ENCODE measurements around the gene LRP6. TPM values are rescaled to one million over a fixed set of nuclear protein-coding genes. Genes with fewer than 3 reads are reported as not detected.

Gene LRP6
- total and polyA plus RNA-seq, 2 experiments from 2014 or later, result 17.5 to 42.4 TPM

- Histone ChIP-seq H3K4me2 (peak overlapping the region; percentile 70), H3K4me1 (ENCODE audit: insufficient read depth) (peaks cover 12% of the 10 kb centered on the region), H3K79me2 (peaks cover 8% of the 10 kb centered on the region), H3K36me3 (replicated peaks; ENCODE audit: insufficient read depth, low read depth) (no peaks in the 10 kb centered on the region), H3K27ac (peak overlapping the region; percentile 95), H3K27me3 (no peaks in the 10 kb centered on the region), H3K9me2 (replicated peaks; ENCODE audit: insufficient read depth) (no peaks in the 10 kb centered on the region), H3K4me3 (peak overlapping the region; percentile 5), H2AFZ (no peak overlapping the region), H4K20me1 (ENCODE audit: insufficient read depth, poor library complexity, severe bottlenecking) (no peaks in the 10 kb centered on the region), H3K9me3 (ENCODE audit: low read depth) (no peaks in the 10 kb centered on the region)
- WGBS (ENCODE audit: low lambda C conversion rate, missing lambda C conversion rate), result 60% methylated on average over 21 of the region's 21 CpGs
- TF ChIP-seq EZH2 (IDR thresholded peaks at IDR 0.05; ENCODE audit: borderline replicate concordance), result no peak
- peak; percentile 65 for DNase-seq (ENCODE audit: low spot score)
Measured at GRCh38 chr12:12072064-12072760, 194.6 kb downstream of the LRP6 start.

GRCh38 chr12:12070674-12071656, 195.9 kb downstream of the LRP6 start, which contains the start of gene BCL2L14:
Gene BCL2L14 (plus strand): TSS chr12:12070939. CDS start chr12:12079306, 8,367 bp downstream.
- Histone ChIP-seq H3K4me3 (peak within 1 kb of the TSS; percentile 26), H3K79me2 (peaks cover 8% of the 10 kb centered on the region), H2AFZ (peak within 1 kb of the TSS; percentile 16), H3K36me3 (replicated peaks; ENCODE audit: insufficient read depth, low read depth) (no peaks in the 10 kb centered on the region), H3K4me2 (peak within 1 kb of the TSS; percentile 70), H3K4me1 (ENCODE audit: insufficient read depth) (peaks cover 14% of the 10 kb centered on the region), H3K9me2 (replicated peaks; ENCODE audit: insufficient read depth) (no peaks in the 10 kb centered on the region), H3K27ac (peak within 1 kb of the TSS; percentile 95), H3K27me3 (no peaks in the 10 kb centered on the region), H3K9me3 (ENCODE audit: low read depth) (no peaks in the 10 kb centered on the region), H4K20me1 (ENCODE audit: insufficient read depth, poor library complexity, severe bottlenecking) (no peaks in the 10 kb centered on the region)
- TF ChIP-seq EZH2 (IDR thresholded peaks at IDR 0.05; ENCODE audit: borderline replicate concordance) (no peak), EZH2phosphoT487 (IDR thresholded peaks at IDR 0.05; ENCODE audit: low read depth, severe bottlenecking, unreplicated experiment) (no peak), CTCF (IDR thresholded peaks at IDR 0.05; ENCODE audit: poor library complexity) (no peak)
- WGBS (ENCODE audit: low lambda C conversion rate, missing lambda C conversion rate), result 51% methylated on average over 12 of the region's 12 CpGs
- DNase-seq (ENCODE audit: low spot score), result peak; percentile 52

- Histone ChIP-seq H3K27ac (peak overlapping the region; percentile 95), H3K27me3 (no peaks in the 10 kb centered on the region), H2AFZ (no peak overlapping the region), H3K9me3 (ENCODE audit: low read depth) (no peaks in the 10 kb centered on the region), H3K4me1 (ENCODE audit: insufficient read depth) (peaks cover 14% of the 10 kb centered on the region), H3K79me2 (peaks cover 8% of the 10 kb centered on the region), H3K9me2 (replicated peaks; ENCODE audit: insufficient read depth) (no peaks in the 10 kb centered on the region), H3K4me3 (no peak overlapping the region), H3K4me2 (peak overlapping the region; percentile 70), H4K20me1 (ENCODE audit: insufficient read depth, poor library complexity, severe bottlenecking) (no peaks in the 10 kb centered on the region), H3K36me3 (replicated peaks; ENCODE audit: insufficient read depth, low read depth) (no peaks in the 10 kb centered on the region)
- WGBS (ENCODE audit: low lambda C conversion rate, missing lambda C conversion rate), result 93% methylated on average over 14 of the region's 14 CpGs
- no peak for DNase-seq (ENCODE audit: low spot score)
- TF ChIP-seq CTCF (IDR thresholded peaks at IDR 0.05; ENCODE audit: poor library complexity) (no peak), EZH2phosphoT487 (IDR thresholded peaks at IDR 0.05; ENCODE audit: low read depth, severe bottlenecking, unreplicated experiment) (no peak), EZH2 (IDR thresholded peaks at IDR 0.05; ENCODE audit: borderline replicate concordance) (no peak)
Measured at GRCh38 chr12:12069821-12070548, 196.9 kb downstream of the LRP6 start.

All from hepatocyte (in vitro differentiated cells).